HG02884 (cell line): ENCODE data around the gene PRKD2.
"Not testable (repeated sequence)": the region's sequence is repeated elsewhere in the genome, so short reads cannot be mapped to it uniquely, and the experiment has no call there.

Experiments
- ATAC-seq: cut with Tn5 transposase; IDR thresholded peaks from one replicate; pipeline ENCODE4 v1.9.1; 2021; ENCODE audit warnings: mild to moderate bottlenecking, moderate library complexity; ENCODE audit not compliant: unreplicated experiment

The PRKD2 gene

GRCh38 chr19:46634656-46635218, 82.2 kb downstream of the PRKD2 start:
- ATAC-seq: no peak

- ATAC-seq: no peak
Observed at GRCh38 chr19:46634045-46634655, 82.8 kb downstream of the PRKD2 start.

GRCh38 chr19:46633130-46633529, 83.8 kb downstream of the PRKD2 start:
- no peak for ATAC-seq

GRCh38 chr19:46631481-46631880, 85.4 kb downstream of the PRKD2 start:
- no peak for ATAC-seq

- no peak for ATAC-seq
Observed at GRCh38 chr19:46630586-46631205, 86.2 kb downstream of the PRKD2 start.

- ATAC-seq: no peak
Observed at GRCh38 chr19:46629546-46630025, 87.3 kb downstream of the PRKD2 start.

GRCh38 chr19:46628970-46629369, 87.9 kb downstream of the PRKD2 start:
- not testable (repeated sequence) for ATAC-seq

- no peak for ATAC-seq
Observed at GRCh38 chr19:46626446-46626845, 90.5 kb downstream of the PRKD2 start.

- ATAC-seq: no peak
Observed at GRCh38 chr19:46625731-46626130, 91.2 kb downstream of the PRKD2 start.

GRCh38 chr19:46624958-46625661, 91.8 kb downstream of the PRKD2 start, which contains the start of gene PTGIR:
Gene PTGIR, minus strand, starts transcription at chr19:46625089. Its CDS starts 864 bp downstream, at chr19:46624225.
- no peak for ATAC-seq
